GM06990 (cell line): ENCODE results near the gene DOCK2.

Experiments used
- DNase-seq: peaks from one replicate; pipeline ENCODE4 v3.0.0-alpha.2; 2011; ENCODE audit not compliant: insufficient read length; ENCODE audit errors: extremely low read depth
- H3K27me3 ChIP-seq: replicated peaks from 2 replicates; pipeline ENCODE4 v1.6.0; 2011; ENCODE audit warnings: low read length; ENCODE audit not compliant: control insufficient read depth, insufficient read depth
- H3K36me3 ChIP-seq: 2 replicates; pipeline ENCODE4 v1.5.1; 2011; ENCODE audit warnings: low read length; ENCODE audit not compliant: control insufficient read depth, insufficient read depth
- H3K4me3 ChIP-seq: replicated peaks from 2 replicates; pipeline ENCODE4 v1.5.1; 2011; ENCODE audit warnings: low read depth, mild to moderate bottlenecking, control low read depth, low read length
- TF ChIP-seq, protein P1 (sequence below): IDR thresholded peaks from 2 replicates; pipeline ENCODE4 v1.5.1; 2011; ENCODE audit warnings: low read length, control low read depth, mild to moderate bottlenecking, inconsistent platforms; ENCODE audit not compliant: insufficient read depth, poor library complexity, severe bottlenecking

Gene DOCK2

DNA sequence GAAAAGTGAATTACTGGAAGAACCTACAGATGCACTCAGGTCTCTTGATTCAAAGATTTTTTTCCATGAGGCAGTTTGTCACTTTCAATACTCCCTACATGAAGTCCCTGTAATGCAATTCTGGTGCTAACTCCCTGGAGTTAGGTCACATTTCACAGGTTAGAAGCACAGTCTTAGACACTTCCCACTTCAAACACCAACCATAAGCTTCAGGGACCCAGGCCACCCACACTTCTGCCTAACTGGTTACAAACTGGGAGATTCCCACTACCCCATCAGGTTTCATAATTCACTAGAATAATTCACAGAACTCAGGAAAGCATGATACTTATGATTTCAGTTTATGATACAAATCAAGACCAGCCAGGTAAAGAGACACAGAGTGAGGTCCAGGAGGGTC lies 439.7 kb downstream of the DOCK2 start:
- TF ChIP-seq, protein P1, sequence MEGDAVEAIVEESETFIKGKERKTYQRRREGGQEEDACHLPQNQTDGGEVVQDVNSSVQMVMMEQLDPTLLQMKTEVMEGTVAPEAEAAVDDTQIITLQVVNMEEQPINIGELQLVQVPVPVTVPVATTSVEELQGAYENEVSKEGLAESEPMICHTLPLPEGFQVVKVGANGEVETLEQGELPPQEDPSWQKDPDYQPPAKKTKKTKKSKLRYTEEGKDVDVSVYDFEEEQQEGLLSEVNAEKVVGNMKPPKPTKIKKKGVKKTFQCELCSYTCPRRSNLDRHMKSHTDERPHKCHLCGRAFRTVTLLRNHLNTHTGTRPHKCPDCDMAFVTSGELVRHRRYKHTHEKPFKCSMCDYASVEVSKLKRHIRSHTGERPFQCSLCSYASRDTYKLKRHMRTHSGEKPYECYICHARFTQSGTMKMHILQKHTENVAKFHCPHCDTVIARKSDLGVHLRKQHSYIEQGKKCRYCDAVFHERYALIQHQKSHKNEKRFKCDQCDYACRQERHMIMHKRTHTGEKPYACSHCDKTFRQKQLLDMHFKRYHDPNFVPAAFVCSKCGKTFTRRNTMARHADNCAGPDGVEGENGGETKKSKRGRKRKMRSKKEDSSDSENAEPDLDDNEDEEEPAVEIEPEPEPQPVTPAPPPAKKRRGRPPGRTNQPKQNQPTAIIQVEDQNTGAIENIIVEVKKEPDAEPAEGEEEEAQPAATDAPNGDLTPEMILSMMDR = no peak
- no peak for DNase-seq
- peaks cover 39% of the 10 kb centered on the region for H3K36me3 ChIP-seq

DNA sequence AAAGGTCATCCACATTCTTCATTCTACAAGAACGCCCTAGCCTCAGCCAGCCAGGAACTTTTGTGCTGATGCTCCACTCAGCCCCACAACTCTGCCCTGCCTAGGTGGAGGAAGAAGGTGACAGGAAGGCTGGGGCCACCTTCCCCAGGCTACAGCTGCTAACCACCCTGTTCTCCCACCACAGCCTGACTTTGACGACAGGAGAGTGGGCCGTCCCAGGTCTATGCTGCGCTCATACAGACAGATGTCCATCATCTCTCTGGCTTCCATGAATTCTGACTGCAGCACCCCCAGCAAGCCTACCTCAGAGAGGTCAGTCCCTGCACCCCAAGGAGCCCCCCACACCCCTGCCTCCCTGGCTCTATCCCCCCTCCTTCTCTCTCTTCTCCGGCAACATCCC lies 440.5 kb downstream of the DOCK2 start:
- no peak for DNase-seq
- H3K27me3 ChIP-seq = no peaks in the 10 kb centered on the region
- peaks cover 45% of the 10 kb centered on the region for H3K36me3 ChIP-seq
- no peak overlapping the region for H3K4me3 ChIP-seq
- TF ChIP-seq, protein P1 = no peak

More for the DNA sequence above, 439.7 kb downstream of the DOCK2 start:
- Histone ChIP-seq H3K4me3 (no peak overlapping the region), H3K27me3 (no peaks in the 10 kb centered on the region)

DNA sequence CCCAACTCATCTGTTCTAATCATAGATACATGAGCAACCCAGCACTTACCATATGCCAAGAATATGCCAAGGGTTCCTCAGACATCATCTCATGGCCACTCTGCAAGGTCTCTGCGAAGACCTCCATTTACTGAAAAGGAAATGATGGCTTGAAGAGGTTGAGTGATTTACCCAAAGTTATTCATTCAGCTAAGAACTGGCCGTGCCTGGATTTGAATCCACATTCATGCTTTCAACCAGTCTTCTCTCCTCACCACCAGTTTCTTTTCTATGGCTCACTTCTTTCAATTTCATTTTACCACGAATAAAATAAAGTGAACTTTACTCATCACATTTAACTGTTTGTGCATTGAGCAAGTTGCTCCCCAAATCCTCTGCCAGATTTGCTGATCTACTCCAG lies 441.4 kb downstream of the DOCK2 start:
- H3K27me3 ChIP-seq = no peaks in the 10 kb centered on the region
- H3K4me3 ChIP-seq = no peak overlapping the region
- TF ChIP-seq, protein P1 = no peak
- peaks cover 49% of the 10 kb centered on the region for H3K36me3 ChIP-seq
- DNase-seq = no peak

DNA sequence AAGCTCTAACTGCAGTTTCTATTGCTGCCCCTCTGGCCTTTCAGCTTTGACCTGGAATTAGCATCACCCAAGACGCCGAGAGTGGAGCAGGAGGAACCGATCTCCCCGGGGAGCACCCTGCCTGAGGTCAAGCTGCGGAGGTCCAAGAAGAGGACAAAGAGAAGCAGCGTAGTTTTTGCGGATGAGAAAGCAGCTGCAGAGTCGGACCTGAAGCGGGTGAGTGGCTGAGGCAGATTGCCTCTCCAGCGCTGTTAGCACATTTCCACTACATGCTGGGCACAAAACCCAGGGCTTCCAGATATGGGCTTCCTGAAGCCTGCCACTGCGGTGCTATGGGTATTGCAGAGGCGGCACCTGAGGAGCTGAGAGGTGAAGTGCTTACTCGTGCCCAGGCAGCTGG lies 441.9 kb downstream of the DOCK2 start:
- peaks cover 50% of the 10 kb centered on the region for H3K36me3 ChIP-seq

DNA sequence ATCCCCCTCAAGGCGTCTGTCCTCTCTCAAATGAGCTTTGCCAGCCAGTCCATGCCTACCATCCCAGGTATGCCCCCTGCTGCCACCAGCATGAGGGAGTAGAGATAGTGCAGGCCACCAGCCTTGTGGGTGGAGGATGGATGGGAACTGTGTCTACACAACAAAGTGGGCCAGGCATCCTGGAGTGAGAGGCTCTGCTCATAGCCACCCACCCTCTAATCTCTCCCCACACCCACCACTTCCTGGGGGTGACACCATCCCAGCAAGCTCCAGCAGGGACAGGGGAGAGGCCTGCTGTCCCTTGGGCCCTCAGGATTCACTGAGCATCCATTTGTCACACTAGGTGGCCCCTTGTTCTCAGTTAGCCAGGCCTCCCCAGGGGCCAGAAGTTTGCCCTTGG lies 443.1 kb downstream of the DOCK2 start:
- Histone ChIP-seq H3K4me3 (no peak overlapping the region), H3K27me3 (no peaks in the 10 kb centered on the region), H3K36me3 (peaks cover 52% of the 10 kb centered on the region)
- DNase-seq = no peak
- TF ChIP-seq, protein P1 = no peak

More for the DNA sequence above, 441.9 kb downstream of the DOCK2 start:
- H3K27me3 ChIP-seq = no peaks in the 10 kb centered on the region
- no peak overlapping the region for H3K4me3 ChIP-seq
- DNase-seq = no peak
- TF ChIP-seq, protein P1 = no peak

DNA sequence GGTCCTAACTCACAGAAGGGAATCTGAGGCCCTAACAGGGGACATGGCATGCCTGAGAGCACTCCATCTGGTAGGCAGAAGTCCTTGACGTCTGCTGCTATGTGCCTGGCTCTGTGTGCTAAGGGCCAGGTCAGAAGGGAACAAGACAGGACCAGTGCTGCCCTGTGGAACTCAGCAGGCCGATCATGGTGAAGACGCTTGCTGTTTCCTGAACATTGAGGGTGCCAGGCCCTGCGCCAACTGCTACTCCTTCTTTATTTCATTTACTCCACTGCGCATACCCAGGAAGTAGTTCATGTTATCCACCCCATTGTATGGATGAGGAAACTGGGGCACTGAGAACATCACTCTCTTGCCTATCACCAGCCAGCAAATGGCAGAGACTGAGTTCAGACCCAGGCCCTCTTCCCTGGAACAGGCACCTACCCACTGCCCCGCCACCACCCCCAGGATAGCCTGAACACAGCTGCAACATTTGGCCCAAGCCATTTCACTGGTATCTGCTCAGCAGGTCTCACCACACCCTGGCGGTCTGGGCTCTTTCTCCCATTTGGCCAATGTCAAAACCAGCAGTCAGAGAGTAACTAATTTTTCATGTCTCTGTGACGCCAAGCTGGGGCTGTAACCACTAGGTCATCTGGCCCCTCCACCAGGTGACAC lies 443.8 kb downstream of the DOCK2 start:
- no peak overlapping the region for H3K4me3 ChIP-seq
- TF ChIP-seq, protein P1 = no peak
- H3K36me3 ChIP-seq = peaks cover 50% of the 10 kb centered on the region
- no peaks in the 10 kb centered on the region for H3K27me3 ChIP-seq
- no peak for DNase-seq
